GM12872 (cell line): ENCODE measurements around the gene SYNPR.

Experiments used
- CTCF ChIP-seq: IDR thresholded peaks from 3 replicates; pipeline ENCODE4 v1.5.1; 2011; ENCODE audit warnings: low read depth, mild to moderate bottlenecking, low read length, moderate library complexity; ENCODE audit not compliant: insufficient read depth

SYNPR gene

GRCh38 chr3:63442918-63443317, 164.8 kb downstream of the SYNPR start:
- no peak for TF ChIP-seq CTCF

GRCh38 chr3:63450023-63450422, 171.9 kb downstream of the SYNPR start:
- no peak for TF ChIP-seq CTCF

GRCh38 chr3:63450634-63451363, 172.7 kb downstream of the SYNPR start:
- TF ChIP-seq CTCF, result no peak

- no peak for TF ChIP-seq CTCF
Observed at GRCh38 chr3:63456901-63457300, 178.8 kb downstream of the SYNPR start.

- no peak for TF ChIP-seq CTCF
Observed at GRCh38 chr3:63458405-63458804, 180.3 kb downstream of the SYNPR start.

GRCh38 chr3:63462732-63463131, 184.6 kb downstream of the SYNPR start:
- no peak for TF ChIP-seq CTCF

- TF ChIP-seq CTCF, result no peak
Observed at GRCh38 chr3:63467392-63467791, 189.3 kb downstream of the SYNPR start.

- TF ChIP-seq CTCF, result no peak
Observed at GRCh38 chr3:63470745-63471144, 192.6 kb downstream of the SYNPR start.
